HT1080 (cell line): ENCODE data around the gene CNGA1. TPM values are rescaled to one million over a fixed set of nuclear protein-coding genes. Genes with fewer than 3 reads are reported as not detected.
"Not testable (repeated sequence)": the region's sequence is repeated elsewhere in the genome, so short reads cannot be mapped to it uniquely, and the experiment has no call there.

Source experiments
- DNase-seq: peaks from one replicate; pipeline ENCODE4 v3.0.0-alpha.2; 2015; ENCODE audit warnings: low read depth
- total RNA-seq: library from RNA; depleted of rRNA; stranded (reverse); fragments of >200 nt; shearing (Covaris generic); gene quantifications from 2 replicates; pipeline ENCODE4 v1.2.3, GENCODE V29; 2014

CNGA1 gene
- total RNA-seq, 1 experiment from 2014 or later: not detected

GRCh38 chr4:47972721-47973120 lies 43.8 kb downstream of the CNGA1 start:
- no peak for DNase-seq

GRCh38 chr4:47972181-47972580 lies 44.3 kb downstream of the CNGA1 start:
- no peak for DNase-seq

- no peak for DNase-seq
Measured at GRCh38 chr4:47968847-47969246, 47.6 kb downstream of the CNGA1 start.

- DNase-seq: no peak
Measured at GRCh38 chr4:47954677-47955076, 61.8 kb downstream of the CNGA1 start.

- no peak for DNase-seq
Measured at GRCh38 chr4:47954245-47954644, 62.2 kb downstream of the CNGA1 start.

GRCh38 chr4:47945930-47946726 lies 70.4 kb downstream of the CNGA1 start:
- no peak for DNase-seq

GRCh38 chr4:47942081-47942819 lies 74.2 kb downstream of the CNGA1 start:
- no peak for DNase-seq

- no peak for DNase-seq
Measured at GRCh38 chr4:47939456-47939855, 77.0 kb downstream of the CNGA1 start.

GRCh38 chr4:47936336-47936735 lies 80.1 kb downstream of the CNGA1 start:
- DNase-seq: no peak

GRCh38 chr4:47933840-47934239 lies 82.6 kb downstream of the CNGA1 start:
- peak; percentile 46 for DNase-seq

- DNase-seq: peak; percentile 66
Measured at GRCh38 chr4:47930971-47931804, 85.3 kb downstream of the CNGA1 start.

- no peak for DNase-seq
Measured at GRCh38 chr4:47929682-47930201, 86.7 kb downstream of the CNGA1 start.

GRCh38 chr4:47926667-47927258 lies 89.7 kb downstream of the CNGA1 start:
- peak; percentile 38 for DNase-seq

GRCh38 chr4:47923261-47923608 lies 93.2 kb downstream of the CNGA1 start:
- DNase-seq: not testable (repeated sequence)

- DNase-seq: not testable (repeated sequence)
Measured at GRCh38 chr4:47922436-47923260, 93.8 kb downstream of the CNGA1 start.

- not testable (repeated sequence) for DNase-seq
Measured at GRCh38 chr4:47917163-47917562, 99.3 kb downstream of the CNGA1 start.

GRCh38 chr4:47915378-47915777 lies 101.1 kb downstream of the CNGA1 start:
- no peak for DNase-seq

- no peak for DNase-seq
Measured at GRCh38 chr4:47914926-47915237, 101.6 kb downstream of the CNGA1 start.

- DNase-seq: peak; percentile 95
Measured at GRCh38 chr4:47914220-47914925, 102.1 kb downstream of the CNGA1 start, which contains the start of gene NFXL1. TSS of gene NFXL1 (minus strand) at chr4:47914583. CDS start at chr4:47914203, 380 bp downstream.

GRCh38 chr4:47913861-47914219 lies 102.6 kb downstream of the CNGA1 start:
- no peak for DNase-seq
